ENCODE data around the gene SH2D7. TPM values are rescaled to one million over a fixed set of nuclear protein-coding genes. Genes with fewer than 3 reads are reported as not detected.

The SH2D7 gene
- polyA plus RNA-seq, 1 donor (not counting 4 experiments of a cell fraction or from before 2014, with no cell fraction given), result not detected

- DNase-seq (ENCODE audit: low read depth, low spot score) (no peak), FAIRE-seq (no peak)
- dilution Hi-C loops (cut with MboI; ENCODE audit: extremely low pct_ligation_motif_present, low sequenced_read_pairs), result no loop called here
- Histone ChIP-seq H3K4me1 (ENCODE audit: control insufficient read depth, extremely low read depth, insufficient read depth, low read length) (no peaks in the 10 kb centered on the region), H3K4me3 (ENCODE audit: control insufficient read depth in 2 of 3, extremely low read depth in 1 of 3, insufficient read depth in 2 of 3, low read depth in 1 of 3, low read length in 3 of 3) (no peak overlapping the region), H4K20me1 (ENCODE audit: control insufficient read depth, extremely low read depth, insufficient read depth, low read length) (no peaks in the 10 kb centered on the region), H2AFZ (ENCODE audit: control insufficient read depth, low read length) (no peak overlapping the region), H3K9me1 (ENCODE audit: control insufficient read depth, extremely low read depth, insufficient read depth, low read length) (no peaks in the 10 kb centered on the region), H3K9me3 (ENCODE audit: control insufficient read depth, low read depth, low read length) (no peaks in the 10 kb centered on the region), H3K27ac (ENCODE audit: control insufficient read depth, insufficient read depth, low read length) (no peak overlapping the region), H3K79me2 (ENCODE audit: control insufficient read depth, insufficient read depth, low read length) (no peaks in the 10 kb centered on the region), H3K36me3 (ENCODE audit: control insufficient read depth in 2 of 2, extremely low read depth in 1 of 2, insufficient read depth in 2 of 2, low read length in 2 of 2) (no peaks in the 10 kb centered on the region), H3K4me2 (ENCODE audit: control insufficient read depth, extremely low read depth, insufficient read depth, low read depth, low read length) (no peak overlapping the region), H3K27me3 (ENCODE audit: control insufficient read depth, extremely low read depth, insufficient read depth, low read length) (no peaks in the 10 kb centered on the region), H3K9ac (ENCODE audit: control insufficient read depth, extremely low read depth, insufficient read depth, low read length) (no peak overlapping the region)
- TF ChIP-seq EZH2 (IDR thresholded peaks at IDR 0.05; ENCODE audit: low read length) (no peak), CTCF (optimal IDR thresholded peaks at IDR 0.05 in 1 of 3, IDR thresholded peaks at IDR 0.05 in 1 of 3, conservative IDR thresholded peaks at IDR 0.05 in 1 of 3; ENCODE audit: extremely low read depth in 1 of 3, insufficient read depth in 2 of 3, low read length in 3 of 3) (no peak)
These were observed 16.8 kb downstream of the SH2D7 start for GRCh38 chr15:78109156-78109555.

GRCh38 chr15:78110096-78110495 lies 17.7 kb downstream of the SH2D7 start:
- Histone ChIP-seq H3K4me2 (ENCODE audit: control insufficient read depth, extremely low read depth, insufficient read depth, low read depth, low read length) (no peak overlapping the region), H3K79me2 (ENCODE audit: control insufficient read depth, insufficient read depth, low read length) (no peaks in the 10 kb centered on the region), H4K20me1 (ENCODE audit: control insufficient read depth, extremely low read depth, insufficient read depth, low read length) (no peaks in the 10 kb centered on the region), H3K36me3 (ENCODE audit: control insufficient read depth in 2 of 2, extremely low read depth in 1 of 2, insufficient read depth in 2 of 2, low read length in 2 of 2) (no peaks in the 10 kb centered on the region), H3K9ac (ENCODE audit: control insufficient read depth, extremely low read depth, insufficient read depth, low read length) (no peak overlapping the region), H3K27me3 (ENCODE audit: control insufficient read depth, extremely low read depth, insufficient read depth, low read length) (no peaks in the 10 kb centered on the region), H3K4me3 (ENCODE audit: control insufficient read depth in 2 of 3, extremely low read depth in 1 of 3, insufficient read depth in 2 of 3, low read depth in 1 of 3, low read length in 3 of 3) (no peak overlapping the region), H3K9me1 (ENCODE audit: control insufficient read depth, extremely low read depth, insufficient read depth, low read length) (no peaks in the 10 kb centered on the region), H3K27ac (ENCODE audit: control insufficient read depth, insufficient read depth, low read length) (no peak overlapping the region), H2AFZ (ENCODE audit: control insufficient read depth, low read length) (no peak overlapping the region), H3K9me3 (ENCODE audit: control insufficient read depth, low read depth, low read length) (no peaks in the 10 kb centered on the region), H3K4me1 (ENCODE audit: control insufficient read depth, extremely low read depth, insufficient read depth, low read length) (no peaks in the 10 kb centered on the region)
- DNase-seq (ENCODE audit: low read depth, low spot score) (no peak), FAIRE-seq (no peak)
- TF ChIP-seq EZH2 (IDR thresholded peaks at IDR 0.05; ENCODE audit: low read length) (no peak), CTCF (optimal IDR thresholded peaks at IDR 0.05 in 1 of 3, IDR thresholded peaks at IDR 0.05 in 1 of 3, conservative IDR thresholded peaks at IDR 0.05 in 1 of 3; ENCODE audit: extremely low read depth in 1 of 3, insufficient read depth in 2 of 3, low read length in 3 of 3) (no peak)
- dilution Hi-C loops (cut with MboI; ENCODE audit: extremely low pct_ligation_motif_present, low sequenced_read_pairs), result no loop called here

Measured in keratinocyte (primary cell).